GM12873 (cell line): ENCODE measurements around the gene SIAH1.

ENCODE experiments used
- CTCF ChIP-seq: IDR thresholded peaks from 2 replicates; pipeline ENCODE4 v1.5.1; 2012; ENCODE audit warnings: low read depth, mild to moderate bottlenecking, moderate library complexity, low read length, control low read depth; ENCODE audit not compliant: insufficient read depth; ENCODE audit errors: missing control alignments

SIAH1 gene

GRCh38 chr16:48356633-48357376 is 28.4 kb downstream of the SIAH1 start:
- TF ChIP-seq CTCF, result no peak

DNA sequence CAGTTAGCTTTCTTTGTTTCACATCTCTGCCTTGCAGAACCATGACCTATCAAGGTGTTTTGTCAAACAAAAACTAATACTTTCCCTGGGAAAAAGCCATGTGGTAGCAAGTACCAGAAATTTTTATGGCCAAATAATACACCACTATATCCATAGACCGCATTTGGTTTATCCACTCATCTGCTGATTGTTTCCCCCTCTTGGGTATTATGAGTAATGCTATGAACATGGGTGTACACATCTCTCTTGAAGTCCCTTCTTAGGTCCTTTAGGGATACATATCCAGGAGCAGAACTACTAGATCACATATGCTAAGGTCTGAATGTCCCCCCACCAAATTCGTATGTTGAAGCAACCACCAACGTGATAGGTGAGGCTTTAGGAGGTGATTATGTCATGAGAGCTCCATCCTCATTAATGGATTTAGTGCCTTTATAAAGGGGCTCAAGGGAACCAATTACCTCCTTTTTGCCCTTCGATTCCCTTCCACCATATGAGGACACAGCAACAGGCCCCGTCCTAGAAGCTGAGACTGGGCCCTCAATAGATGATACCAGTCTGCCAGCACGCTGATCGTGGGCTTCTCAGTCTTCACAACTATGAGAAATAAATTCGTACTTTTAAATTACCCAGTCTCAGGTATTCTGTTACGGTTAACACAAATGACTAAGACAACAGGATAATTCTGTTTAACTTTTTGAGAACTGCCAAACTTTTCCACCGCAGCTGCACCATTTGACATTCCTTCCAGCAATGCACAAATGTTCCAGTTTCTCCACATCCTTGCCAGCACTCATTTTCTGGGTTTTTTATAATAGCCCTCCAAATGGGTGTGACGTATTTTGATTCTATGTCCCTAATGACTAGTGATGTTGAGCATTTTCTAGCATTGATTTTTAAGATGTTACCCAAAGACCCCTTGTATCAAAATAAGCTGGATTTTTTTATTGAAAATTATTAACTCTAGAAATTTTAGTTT is 30.0 kb downstream of the SIAH1 start:
- no peak for TF ChIP-seq CTCF

GRCh38 chr16:48353565-48354163 is 31.5 kb downstream of the SIAH1 start:
- peak; percentile 86 for TF ChIP-seq CTCF

DNA sequence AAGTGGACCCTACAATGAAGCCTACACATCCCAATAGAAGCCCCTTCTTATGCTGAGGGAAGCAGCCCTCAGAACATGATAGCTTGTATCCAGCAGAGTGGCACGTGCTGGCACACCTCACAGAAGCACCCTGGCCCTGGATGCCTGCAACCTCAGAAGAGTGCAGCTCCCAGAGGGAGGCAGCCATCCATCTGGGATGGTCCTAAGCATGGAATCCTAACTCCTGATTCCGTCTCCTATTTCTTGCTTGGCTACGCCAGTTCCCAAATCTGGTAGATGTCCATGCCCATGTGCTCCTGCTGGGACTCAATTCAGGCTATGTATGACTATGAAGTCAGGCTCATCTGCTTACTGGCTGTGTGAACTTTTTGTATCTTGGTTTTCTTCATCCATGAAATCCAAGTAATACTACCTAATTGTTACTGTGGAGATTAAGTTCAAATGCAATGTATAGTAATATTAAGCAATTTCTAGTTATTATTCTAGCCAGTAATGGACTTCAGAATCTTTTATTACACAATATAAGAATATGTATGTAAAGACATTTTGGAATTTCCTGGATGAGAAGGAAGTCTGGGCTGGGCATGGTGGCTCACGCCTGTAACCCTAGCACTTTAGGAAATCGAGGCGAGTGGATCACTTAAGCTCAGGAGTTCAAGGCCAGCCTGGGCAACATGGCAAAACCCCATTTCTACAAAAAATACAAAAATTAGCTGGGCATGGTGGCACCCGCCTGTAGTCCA is 32.4 kb downstream of the SIAH1 start:
- TF ChIP-seq CTCF, result no peak

- TF ChIP-seq CTCF, result no peak
Observed at GRCh38 chr16:48350736-48351135, 34.5 kb downstream of the SIAH1 start.

DNA sequence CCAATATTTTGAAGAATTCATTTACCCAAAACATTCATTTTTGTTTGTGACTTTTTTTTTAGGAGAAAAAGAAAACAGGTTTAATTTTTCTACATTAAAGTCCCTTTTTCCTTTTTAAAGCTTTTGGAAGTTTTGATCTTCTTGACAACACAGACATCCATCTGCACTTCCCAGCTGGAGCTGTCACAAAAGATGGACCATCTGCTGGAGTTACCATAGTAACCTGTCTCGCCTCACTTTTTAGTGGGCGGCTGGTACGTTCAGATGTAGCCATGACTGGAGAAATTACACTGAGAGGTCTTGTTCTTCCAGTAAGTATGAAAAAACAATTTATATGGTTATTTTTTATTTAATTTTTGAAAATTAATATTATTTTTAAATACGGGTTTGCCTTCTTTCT is 37.2 kb downstream of the SIAH1 start:
- no peak for TF ChIP-seq CTCF
